IPS-NIHi7 (cell line): Measurements from ENCODE around the gene GOLGA1.
"Not testable (repeated sequence)": the region's sequence is repeated elsewhere in the genome, so short reads cannot be mapped to it uniquely, and the experiment has no call there.

Experiments used
- DNase-seq: peaks from one replicate; pipeline ENCODE4 v3.0.0; 2012; ENCODE audit warnings: mixed read lengths; ENCODE audit errors: extremely low spot score

The GOLGA1 gene

DNA sequence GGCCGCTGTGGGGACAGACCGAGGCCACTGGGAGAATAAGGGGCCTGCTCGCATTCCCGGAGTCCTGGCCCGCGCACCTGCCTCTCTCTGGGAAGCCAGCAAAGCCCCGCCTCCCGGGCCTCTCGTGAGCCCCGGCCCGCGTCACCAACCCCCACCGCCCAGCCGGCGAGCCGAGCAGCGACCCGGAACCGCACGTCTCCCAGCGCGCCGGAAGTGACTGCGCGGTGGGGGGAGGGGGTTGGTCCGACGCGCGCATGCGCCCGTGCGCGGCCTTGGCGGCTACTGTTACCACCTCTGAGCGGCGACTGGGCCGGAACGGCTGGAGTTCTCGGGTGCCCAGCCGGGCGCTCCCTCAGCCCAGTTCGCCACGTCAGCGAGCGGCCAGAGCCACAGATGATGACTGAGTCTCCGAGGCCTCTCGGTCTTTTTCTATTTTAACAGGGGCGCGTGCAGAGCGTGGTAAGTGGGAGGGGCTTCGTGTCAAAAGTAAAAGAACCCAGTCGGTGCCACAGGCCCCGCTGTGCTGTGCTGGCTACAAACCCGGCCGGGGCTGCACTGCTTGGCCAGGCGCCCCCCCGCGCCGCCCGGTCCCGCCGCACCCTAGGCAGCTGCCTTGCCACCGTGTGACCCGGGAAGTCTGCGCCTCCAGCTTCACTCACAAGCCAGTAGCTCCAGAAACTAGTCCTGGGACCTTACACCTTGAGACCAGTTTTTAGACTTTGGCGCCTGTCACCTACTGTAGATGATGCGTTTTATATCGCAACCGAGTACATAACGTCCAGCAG is at the start of gene GOLGA1:
TSS of gene GOLGA1 (minus strand) at position 190 of the 785 bp plus-strand sequence. CDS start 2,372 bp downstream, outside the sequence.
- DNase-seq: peak; percentile 100

DNA sequence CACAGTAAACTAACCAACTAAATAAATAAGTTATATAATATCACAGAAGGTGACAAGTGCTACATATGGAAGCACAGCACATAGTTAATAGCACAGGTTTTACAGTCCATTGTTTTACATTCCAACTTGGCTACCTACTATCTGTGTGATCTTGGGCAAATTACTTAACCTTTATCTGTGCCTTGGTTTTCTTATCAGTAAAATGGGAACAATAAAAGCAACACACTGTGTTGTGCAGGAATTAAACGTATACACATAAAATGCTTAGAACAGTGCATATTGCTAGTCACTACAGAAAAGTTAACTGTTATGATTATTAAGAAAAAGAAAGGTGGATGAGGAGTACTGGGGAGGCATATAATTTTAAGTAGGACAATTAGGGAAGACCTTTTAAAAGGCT is 42.8 kb upstream of the GOLGA1 start:
- no peak for DNase-seq

DNA sequence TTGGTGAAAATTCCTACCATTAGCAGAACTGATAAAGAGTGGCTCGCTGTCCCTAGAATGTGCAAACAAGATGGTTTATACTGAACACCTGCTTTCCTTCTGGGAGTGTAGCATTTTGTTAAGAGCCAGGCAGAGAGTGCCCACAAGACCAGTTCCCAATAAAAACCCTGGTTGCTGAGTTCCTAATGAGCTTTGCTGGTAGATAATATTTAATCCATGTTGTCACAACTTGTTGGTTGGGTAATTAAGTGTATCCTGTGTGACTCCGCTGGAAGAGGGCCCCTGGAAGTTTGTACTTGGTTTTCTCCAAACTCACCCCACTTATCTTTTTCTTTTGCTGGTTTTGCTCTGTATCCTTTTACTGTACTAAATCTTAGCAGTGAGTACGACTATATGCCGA is 39.5 kb upstream of the GOLGA1 start:
- no peak for DNase-seq

DNA sequence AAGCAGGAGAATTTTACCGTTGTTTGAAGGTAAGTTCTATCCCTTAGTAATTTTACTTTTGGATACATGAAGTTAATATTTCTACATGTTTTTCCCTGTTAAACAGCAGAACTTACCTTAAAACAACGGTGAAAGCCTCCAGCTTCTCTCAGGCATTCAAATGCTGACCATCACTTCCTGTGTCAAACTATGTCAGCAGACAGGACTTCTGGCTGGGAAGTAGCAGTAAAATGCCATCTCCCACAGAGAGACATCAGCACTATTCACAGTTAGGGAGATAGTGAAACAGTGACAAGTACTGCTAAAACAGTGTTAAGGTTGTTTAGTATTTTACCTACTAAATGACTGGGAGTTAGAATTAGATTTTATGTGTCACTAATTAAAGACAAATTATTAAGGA is 34.2 kb upstream of the GOLGA1 start:
- DNase-seq: peak; percentile 50

- no peak for DNase-seq
These were observed 32.9 kb upstream of the GOLGA1 start for GRCh38 chr9:124973807-124974206.

GRCh38 chr9:124972241-124972770 is 31.4 kb upstream of the GOLGA1 start:
- no peak for DNase-seq

- no peak for DNase-seq
These were observed 28.5 kb upstream of the GOLGA1 start for GRCh38 chr9:124969401-124969800.

DNA sequence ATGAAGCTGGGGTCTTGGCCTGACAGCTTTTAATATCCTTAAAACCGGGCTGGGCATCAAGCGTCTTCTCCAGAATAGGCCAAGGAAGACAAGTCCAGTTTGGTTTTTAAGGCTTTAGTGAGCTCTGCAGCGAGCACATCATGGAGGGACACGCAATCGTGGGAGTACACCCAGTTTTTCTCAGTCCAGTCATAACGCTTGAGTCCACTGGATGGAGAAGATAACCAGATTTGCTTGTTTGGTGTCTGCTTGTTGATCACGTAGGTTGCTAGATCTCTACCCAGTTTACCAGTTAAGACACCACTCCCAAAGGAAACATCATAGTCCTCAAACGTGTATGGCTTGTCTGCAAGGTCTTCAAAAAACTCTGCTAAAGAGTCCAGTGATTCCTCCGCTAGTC is 27.4 kb upstream of the GOLGA1 start:
- DNase-seq: no peak

DNA sequence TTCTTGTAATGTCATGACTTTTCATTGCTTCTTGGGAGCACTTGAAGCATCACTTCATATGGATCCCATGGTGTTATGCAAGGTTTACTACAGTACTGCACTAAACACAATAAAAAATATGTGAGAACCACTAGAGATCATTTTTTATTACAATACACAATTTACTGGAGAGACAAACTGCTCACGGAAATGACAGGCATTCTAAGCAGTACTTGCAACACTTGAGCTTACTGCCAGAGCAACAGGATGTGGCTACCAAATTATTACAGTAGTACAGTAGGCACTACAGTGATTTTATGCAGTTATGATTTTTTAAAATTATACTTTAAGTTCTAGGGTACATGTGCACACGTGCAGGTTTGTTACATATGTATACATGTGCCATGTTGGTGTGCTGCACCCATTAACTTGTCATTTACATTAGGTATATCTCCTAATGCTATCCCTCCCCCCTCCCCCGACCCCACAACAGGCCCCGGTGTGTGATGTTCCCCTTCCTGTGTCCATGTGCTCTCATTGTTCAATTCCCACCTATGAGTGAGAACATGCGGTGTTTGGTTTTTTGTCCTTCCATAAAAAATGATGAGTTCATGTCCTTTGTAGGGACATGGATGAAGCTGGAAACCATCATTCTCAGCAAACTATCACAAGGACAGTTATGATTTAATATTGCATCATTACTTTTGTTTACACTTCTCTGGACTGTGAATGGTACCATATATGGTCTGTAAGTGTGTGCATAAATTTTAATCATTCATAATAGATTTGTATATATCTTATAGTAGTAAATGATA is 25.1 kb upstream of the GOLGA1 start:
- not testable (repeated sequence) for DNase-seq

DNA sequence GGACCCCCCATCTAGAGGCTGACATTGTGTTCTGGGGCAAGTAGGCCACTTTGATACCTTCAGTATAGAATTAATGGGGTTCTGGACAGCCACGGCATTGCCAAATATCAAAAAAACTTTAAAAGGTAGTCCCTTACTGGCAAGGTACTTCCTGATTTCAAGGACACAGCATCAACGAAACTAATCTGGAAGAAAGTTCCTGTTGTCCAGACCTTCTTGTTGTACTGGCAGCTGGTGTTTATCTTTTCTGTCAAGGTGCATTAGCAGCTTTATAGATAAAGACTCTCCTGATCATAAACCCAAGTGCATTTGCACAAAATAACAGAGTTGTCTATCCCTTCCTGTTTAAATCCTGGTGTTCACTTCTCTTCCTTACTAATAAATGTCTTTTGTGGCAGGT is 23.7 kb upstream of the GOLGA1 start:
- no peak for DNase-seq

DNA sequence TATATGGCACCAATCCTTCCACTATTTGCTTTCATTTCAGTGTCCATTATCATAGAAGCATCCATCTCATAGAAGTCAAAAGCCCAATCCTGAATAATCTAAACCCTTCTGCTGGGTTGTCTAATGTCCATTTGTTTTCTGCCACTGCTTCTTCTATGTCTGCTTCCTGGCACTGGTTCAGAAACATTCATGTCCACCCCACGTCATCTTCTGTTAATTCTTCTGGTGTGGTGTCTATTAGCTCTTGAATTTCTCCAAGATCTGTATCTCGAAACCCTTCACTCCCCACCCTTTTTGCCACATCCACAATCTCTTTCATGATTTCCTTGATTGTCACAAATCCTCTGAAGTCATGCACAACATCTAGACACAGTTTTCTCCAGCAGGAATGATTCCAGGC is 23.2 kb upstream of the GOLGA1 start:
- no peak for DNase-seq

- DNase-seq: no peak
These were observed 19.5 kb upstream of the GOLGA1 start for GRCh38 chr9:124960409-124960752.

- DNase-seq: not testable (repeated sequence)
These were observed 19.0 kb upstream of the GOLGA1 start for GRCh38 chr9:124959671-124960408.

DNA sequence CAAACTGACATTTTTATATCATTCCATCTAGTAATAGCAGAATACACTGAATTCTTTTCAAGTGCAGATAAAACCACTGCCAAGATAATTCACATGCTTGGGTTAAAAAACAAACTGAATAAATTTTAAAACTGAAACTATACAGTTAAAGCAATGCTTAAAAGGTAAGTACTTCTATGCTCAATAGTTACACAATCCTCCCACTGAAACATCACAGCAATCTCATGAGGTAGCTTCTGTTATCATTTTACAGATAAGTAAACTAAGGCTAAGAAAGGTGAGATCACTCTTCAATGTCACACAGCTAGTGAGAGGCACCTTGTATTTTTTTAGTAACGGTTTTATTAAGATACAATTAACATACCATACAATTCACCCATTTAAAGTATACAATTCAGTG is 13.4 kb upstream of the GOLGA1 start:
- no peak for DNase-seq

DNA sequence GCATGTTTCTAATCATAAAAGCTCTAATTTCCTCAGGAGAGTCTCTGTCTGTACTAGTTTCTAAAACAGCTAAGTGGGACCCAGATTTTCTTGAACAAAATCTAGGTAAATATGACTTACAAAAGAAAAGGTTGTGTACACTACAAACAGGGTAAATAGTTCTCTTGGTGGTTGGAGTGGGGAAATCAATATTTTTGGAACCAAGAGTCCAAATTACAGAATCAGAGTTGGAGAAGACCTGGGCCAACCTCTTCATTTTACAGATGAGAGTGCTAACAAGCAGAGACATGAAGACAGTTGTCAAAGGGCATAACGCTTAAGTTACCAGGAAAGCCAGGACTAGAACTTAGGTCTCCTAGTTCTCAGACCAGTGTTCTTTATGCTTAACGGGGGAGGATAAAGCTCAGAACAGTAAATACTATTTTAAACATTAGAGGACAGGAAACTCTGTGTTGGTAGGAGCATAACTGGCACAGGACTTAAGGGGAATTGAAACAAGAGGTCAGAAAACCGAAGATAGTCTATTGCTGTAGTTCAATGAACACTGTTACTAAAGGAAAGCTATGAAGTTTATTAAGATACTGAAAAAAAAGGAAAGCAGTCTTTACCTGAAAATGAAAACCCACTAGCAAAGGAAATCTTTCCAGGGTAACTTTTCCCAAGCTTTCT is 9.3 kb upstream of the GOLGA1 start:
- DNase-seq: no peak

GRCh38 chr9:124949387-124949786 is 8.5 kb upstream of the GOLGA1 start:
- DNase-seq: no peak

DNA sequence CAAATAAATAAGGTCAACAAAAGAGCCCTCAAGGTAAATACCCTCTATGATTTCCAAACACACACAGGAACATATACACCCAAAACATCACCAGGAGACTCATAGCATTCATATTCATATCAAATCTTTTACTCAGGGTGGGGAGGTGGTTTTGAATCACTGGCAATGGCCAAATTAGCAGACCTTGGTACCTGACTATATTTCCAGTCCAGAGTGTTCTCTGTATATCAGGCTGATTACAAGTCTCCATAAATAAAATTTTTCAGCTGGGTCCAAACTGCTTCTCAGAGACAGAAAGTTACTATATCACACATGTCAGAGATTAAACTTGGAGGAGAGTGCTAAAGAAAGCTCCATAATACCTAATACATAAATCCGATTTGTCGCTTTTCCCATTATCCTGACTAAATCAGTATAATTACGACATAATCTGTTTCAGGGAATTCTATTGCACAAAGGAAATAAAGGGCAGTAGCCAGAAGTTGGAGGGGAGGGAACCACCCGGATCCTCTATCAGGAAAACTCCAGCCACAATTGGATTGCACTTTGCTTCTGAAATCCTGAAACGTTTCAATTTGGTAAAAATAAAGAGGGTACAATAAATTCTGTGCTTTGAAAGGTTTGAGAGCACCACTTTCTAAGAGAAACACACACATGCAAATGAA is 7.0 kb upstream of the GOLGA1 start:
- DNase-seq: no peak

GRCh38 chr9:124946167-124946566 is 5.3 kb upstream of the GOLGA1 start:
- no peak for DNase-seq

DNA sequence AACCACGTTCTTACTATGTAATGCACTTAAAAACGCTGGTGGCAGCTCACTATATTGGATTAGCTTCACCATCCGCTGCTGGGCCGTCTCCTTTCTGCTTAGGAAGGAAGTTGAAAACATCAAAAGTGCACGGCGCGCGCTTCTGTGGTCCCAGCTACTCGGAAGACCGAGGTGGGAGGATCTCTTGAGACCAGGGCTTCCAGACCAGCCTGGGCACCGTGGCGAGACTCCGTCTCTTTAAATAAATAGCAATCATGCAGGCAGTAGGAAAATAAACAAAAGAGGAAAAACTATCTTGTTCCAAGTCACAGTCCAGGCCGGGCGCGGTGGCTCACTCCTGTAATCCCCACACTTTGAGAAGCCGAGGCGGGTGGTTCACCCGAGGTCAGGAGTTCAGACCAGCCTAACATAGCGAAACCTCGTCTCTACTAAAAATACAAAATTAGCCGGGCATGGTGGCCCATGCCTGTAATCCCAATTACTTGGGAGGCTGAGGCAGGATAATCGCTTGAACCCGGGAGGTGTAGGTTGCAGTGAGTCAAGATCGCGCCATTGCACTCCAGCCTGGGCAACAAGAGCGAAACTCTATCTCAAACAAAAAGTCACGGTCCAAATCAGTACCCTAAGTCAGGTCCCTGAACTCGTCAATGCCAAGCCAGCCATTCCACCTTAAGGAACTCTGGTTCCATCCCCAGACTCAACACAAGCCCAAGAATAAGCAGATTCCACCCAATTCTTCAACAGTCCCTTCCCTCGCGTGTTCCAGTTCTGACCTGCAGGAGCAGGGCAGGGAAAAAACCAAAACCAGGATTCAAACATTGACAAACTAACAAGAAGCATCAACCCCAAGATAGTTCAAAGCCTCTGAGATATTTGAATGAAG is 1.0 kb upstream of the GOLGA1 start:
- peak; percentile 20 for DNase-seq

DNA sequence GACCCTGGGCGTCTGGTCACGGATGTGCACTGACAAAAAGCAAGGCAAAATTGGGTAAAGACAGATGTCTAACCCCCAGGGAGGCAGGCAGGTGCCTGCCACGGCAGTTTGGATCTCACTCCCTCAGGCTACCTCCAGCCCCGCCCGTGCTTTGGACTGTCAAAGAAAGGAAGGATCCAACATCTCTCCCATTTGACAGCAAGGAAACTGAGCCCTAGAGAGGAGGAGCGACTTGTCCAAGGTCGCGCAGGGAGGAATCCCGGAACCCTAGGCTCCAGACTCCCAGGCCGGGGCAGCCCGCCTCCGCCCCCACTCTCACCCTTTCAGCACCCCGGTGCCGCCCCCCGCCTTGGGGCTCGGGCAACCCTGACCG is 376 bp downstream of the GOLGA1 start:
- no peak for DNase-seq
